ENCODE data around the gene SIMC1. TPM values are rescaled to one million over a fixed set of nuclear protein-coding genes. Genes with fewer than 3 reads are reported as not detected.
"Not testable (repeated sequence)": the region's sequence is repeated elsewhere in the genome, so short reads cannot be mapped to it uniquely, and the experiment has no call there.

Gene SIMC1
- total RNA-seq = 10 to 100 TPM; 31.6 to 33.2 TPM

GRCh38 chr5:176237971-176238644 is at the start of gene SIMC1:
Gene SIMC1, plus strand, starts transcription at chr5:176238424. Its CDS starts 85 bp downstream, at chr5:176238509.
- not testable (repeated sequence) for H3K4me1 Mint-ChIP-seq
- peak; percentile 69 for ATAC-seq (ENCODE audit: low read depth)

GRCh38 chr5:176188506-176189193 is 49.6 kb upstream of the SIMC1 start:
- Mint-ChIP-seq H3K4me3 (no peak overlapping the region), H3K9me3 (no peaks in the 10 kb centered on the region), H3K27ac (no peak overlapping the region), H3K4me1 (no peaks in the 10 kb centered on the region), H3K27me3 (peaks cover 3% of the 10 kb centered on the region), H3K36me3 (no peaks in the 10 kb centered on the region)
- ATAC-seq (ENCODE audit: low read depth) (no peak), DNase-seq (no peak)
- POLR2A ChIA-PET = no interaction called here

More at GRCh38 chr5:176237971-176238644, at the start of gene SIMC1:
- H3K36me3 Mint-ChIP-seq, POLR2A ChIA-PET, H3K27me3 Mint-ChIP-seq, H3K9me3 Mint-ChIP-seq: not testable (repeated sequence)
- peak; percentile 82 for DNase-seq
- peak within 1 kb of the TSS; percentile 66 for H3K4me3 Mint-ChIP-seq
- H3K27ac Mint-ChIP-seq = peak within 1 kb of the TSS; percentile 67

- no peak for DNase-seq
- Mint-ChIP-seq H3K27ac (no peak overlapping the region), H3K9me3 (no peaks in the 10 kb centered on the region), H3K27me3 (peaks cover 3% of the 10 kb centered on the region), H3K4me3 (no peak overlapping the region), H3K4me1 (no peaks in the 10 kb centered on the region), H3K36me3 (no peaks in the 10 kb centered on the region)
- ATAC-seq (ENCODE audit: low read depth) = no peak
- POLR2A ChIA-PET = no interaction called here
These were observed 48.4 kb upstream of the SIMC1 start for GRCh38 chr5:176189857-176190256.

GRCh38 chr5:176190886-176191755 is 47.1 kb upstream of the SIMC1 start:
- Mint-ChIP-seq H3K36me3 (no peaks in the 10 kb centered on the region), H3K27ac (no peak overlapping the region), H3K9me3 (no peaks in the 10 kb centered on the region), H3K4me1 (peaks cover 4% of the 10 kb centered on the region), H3K4me3 (no peak overlapping the region), H3K27me3 (peaks cover 8% of the 10 kb centered on the region)
- ATAC-seq (ENCODE audit: low read depth) (no peak), DNase-seq (no peak)
- POLR2A ChIA-PET = no interaction called here

- POLR2A ChIA-PET = no interaction called here
- H3K27ac Mint-ChIP-seq = no peak overlapping the region
- H3K4me1 Mint-ChIP-seq = peaks cover 4% of the 10 kb centered on the region
- ATAC-seq (ENCODE audit: low read depth) = no peak
- H3K9me3 Mint-ChIP-seq = no peaks in the 10 kb centered on the region
- H3K36me3 Mint-ChIP-seq = no peaks in the 10 kb centered on the region
- no peak overlapping the region for H3K4me3 Mint-ChIP-seq
- DNase-seq = no peak
- H3K27me3 Mint-ChIP-seq = peaks cover 8% of the 10 kb centered on the region
These were observed 46.0 kb upstream of the SIMC1 start for GRCh38 chr5:176192094-176192721.

GRCh38 chr5:176192722-176193117 is 45.5 kb upstream of the SIMC1 start:
- H3K9me3 Mint-ChIP-seq; DNase-seq; H3K4me1 Mint-ChIP-seq; ATAC-seq (ENCODE audit: low read depth); POLR2A ChIA-PET; H3K36me3 Mint-ChIP-seq; H3K4me3 Mint-ChIP-seq; H3K27ac Mint-ChIP-seq: not testable (repeated sequence)
- peaks cover 11% of the 10 kb centered on the region for H3K27me3 Mint-ChIP-seq

- ATAC-seq (ENCODE audit: low read depth); H3K4me1 Mint-ChIP-seq; H3K36me3 Mint-ChIP-seq: not testable (repeated sequence)
These were observed 44.6 kb upstream of the SIMC1 start for GRCh38 chr5:176193636-176194035.

GRCh38 chr5:176194238-176195083 is 43.8 kb upstream of the SIMC1 start:
- H3K27ac Mint-ChIP-seq, POLR2A ChIA-PET, H3K4me1 Mint-ChIP-seq, H3K36me3 Mint-ChIP-seq, H3K9me3 Mint-ChIP-seq: not testable (repeated sequence)
- peaks cover 21% of the 10 kb centered on the region for H3K27me3 Mint-ChIP-seq
- ATAC-seq (ENCODE audit: low read depth) (peak; percentile 64), DNase-seq (peak; percentile 41)
- H3K4me3 Mint-ChIP-seq = peak overlapping the region; percentile 22

More at GRCh38 chr5:176193636-176194035, 44.6 kb upstream of the SIMC1 start:
- H3K9me3 Mint-ChIP-seq, POLR2A ChIA-PET, DNase-seq, H3K27ac Mint-ChIP-seq, H3K4me3 Mint-ChIP-seq: not testable (repeated sequence)
- peaks cover 14% of the 10 kb centered on the region for H3K27me3 Mint-ChIP-seq

GRCh38 chr5:176195084-176195413 is 43.2 kb upstream of the SIMC1 start:
- POLR2A ChIA-PET; H3K9me3 Mint-ChIP-seq; H3K4me3 Mint-ChIP-seq; H3K36me3 Mint-ChIP-seq; DNase-seq; H3K4me1 Mint-ChIP-seq; H3K27ac Mint-ChIP-seq; ATAC-seq (ENCODE audit: low read depth): not testable (repeated sequence)
- H3K27me3 Mint-ChIP-seq = peaks cover 27% of the 10 kb centered on the region

- H3K4me3 Mint-ChIP-seq, H3K36me3 Mint-ChIP-seq, H3K27ac Mint-ChIP-seq, DNase-seq, H3K4me1 Mint-ChIP-seq, POLR2A ChIA-PET, H3K9me3 Mint-ChIP-seq: not testable (repeated sequence)
- peaks cover 29% of the 10 kb centered on the region for H3K27me3 Mint-ChIP-seq
- ATAC-seq (ENCODE audit: low read depth) = peak; percentile 35
These were observed 42.6 kb upstream of the SIMC1 start for GRCh38 chr5:176195487-176196207.

- POLR2A ChIA-PET; ATAC-seq (ENCODE audit: low read depth); H3K9me3 Mint-ChIP-seq; H3K4me3 Mint-ChIP-seq; H3K27ac Mint-ChIP-seq; H3K36me3 Mint-ChIP-seq; DNase-seq; H3K4me1 Mint-ChIP-seq: not testable (repeated sequence)
- peaks cover 33% of the 10 kb centered on the region for H3K27me3 Mint-ChIP-seq
These were observed 41.4 kb upstream of the SIMC1 start for GRCh38 chr5:176196781-176197180.

- H3K9me3 Mint-ChIP-seq; ATAC-seq (ENCODE audit: low read depth); H3K36me3 Mint-ChIP-seq; H3K27ac Mint-ChIP-seq; H3K4me1 Mint-ChIP-seq; DNase-seq; H3K4me3 Mint-ChIP-seq; POLR2A ChIA-PET: not testable (repeated sequence)
- peaks cover 35% of the 10 kb centered on the region for H3K27me3 Mint-ChIP-seq
These were observed 40.9 kb upstream of the SIMC1 start for GRCh38 chr5:176197234-176197858.

All from activated naive CD8-positive, alpha-beta T cell treated with anti-CD3 and anti-CD28 coated beads, Interleukin-2, amount 10 ng/mL, durations not matched to agents 7 days and 5 days (primary cell).